Measurements from ENCODE around the gene IL1RAPL1. TPM values are rescaled to one million over a fixed set of nuclear protein-coding genes. Genes with fewer than 3 reads are reported as not detected.
"Not testable (repeated sequence)": the region's sequence is repeated elsewhere in the genome, so short reads cannot be mapped to it uniquely, and the experiment has no call there.

Gene IL1RAPL1
- total RNA-seq, 4 donors from 2014 or later = 0.16 to 0.46 TPM; not detected in 2

GRCh38 chrX:29299684-29300083 lies 712.4 kb downstream of the IL1RAPL1 start:
- no peak for DNase-seq
- Histone ChIP-seq H3K4me1 (no peaks in the 10 kb centered on the region), H3K36me3 (no peaks in the 10 kb centered on the region), H3K27ac (no peak overlapping the region), H3K9me3 (no peaks in the 10 kb centered on the region), H3K27me3 (no peaks in the 10 kb centered on the region), H3K4me3 (no peak overlapping the region)
- TF ChIP-seq POLR2A (IDR thresholded peaks at IDR 0.05) (no peak), CTCF (IDR thresholded peaks at IDR 0.05 in 4 of 5, conservative IDR thresholded peaks at IDR 0.05 in 1 of 5) (no peak)
- ATAC-seq = no peak
- intact Hi-C loops (cut with DNase I; ENCODE audit: low total_unique reads) (no loop called here), in situ Hi-C loops (cut with MboI; ENCODE audit: low sequenced_read_pairs in 4 of 4) (no loop called here)

GRCh38 chrX:29308726-29309125 lies 721.5 kb downstream of the IL1RAPL1 start:
- Histone ChIP-seq H3K36me3 (no peaks in the 10 kb centered on the region), H3K27ac (no peak overlapping the region), H3K27me3 (no peaks in the 10 kb centered on the region), H3K4me1 (no peaks in the 10 kb centered on the region), H3K9me3 (no peaks in the 10 kb centered on the region), H3K4me3 (no peak overlapping the region)
- ATAC-seq (no peak), DNase-seq (no peak)
- intact Hi-C loops (cut with DNase I; ENCODE audit: low total_unique reads) (no loop called here), in situ Hi-C loops (cut with MboI; ENCODE audit: low sequenced_read_pairs in 4 of 4) (no loop called here)
- TF ChIP-seq CTCF (IDR thresholded peaks at IDR 0.05 in 4 of 5, conservative IDR thresholded peaks at IDR 0.05 in 1 of 5) (no peak), POLR2A (IDR thresholded peaks at IDR 0.05) (no peak)

GRCh38 chrX:29315931-29316330 lies 728.7 kb downstream of the IL1RAPL1 start:
- Histone ChIP-seq H3K4me3 (no peak overlapping the region), H3K27ac (no peak overlapping the region), H3K4me1 (no peaks in the 10 kb centered on the region), H3K36me3 (no peaks in the 10 kb centered on the region), H3K27me3 (no peaks in the 10 kb centered on the region), H3K9me3 (no peaks in the 10 kb centered on the region)
- TF ChIP-seq POLR2A (IDR thresholded peaks at IDR 0.05) (no peak), CTCF (IDR thresholded peaks at IDR 0.05 in 4 of 5, conservative IDR thresholded peaks at IDR 0.05 in 1 of 5) (no peak)
- ATAC-seq = no peak
- in situ Hi-C loops (cut with MboI; ENCODE audit: low sequenced_read_pairs in 4 of 4) = no loop called here
- intact Hi-C loops (cut with DNase I; ENCODE audit: low total_unique reads) = no loop called here
- no peak for DNase-seq

DNA sequence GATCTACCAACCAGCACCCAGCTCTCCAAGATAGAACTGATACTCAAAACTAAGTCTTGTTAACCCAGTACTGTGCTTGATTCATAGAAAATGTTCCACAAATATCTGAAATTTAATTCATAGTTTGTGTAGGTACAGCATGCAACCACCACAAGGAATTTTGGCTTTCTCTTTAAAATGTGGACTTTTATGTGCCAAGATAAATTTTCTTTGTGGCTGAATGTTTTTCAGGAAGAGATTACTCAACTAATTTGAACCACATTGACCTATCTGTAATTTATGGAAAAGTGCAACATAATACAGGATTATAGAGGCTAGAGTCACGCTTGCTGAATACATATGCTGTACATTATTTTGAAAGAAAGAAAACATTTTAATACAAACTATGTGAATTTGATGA lies 730.8 kb downstream of the IL1RAPL1 start:
- Histone ChIP-seq H3K4me3 (no peak overlapping the region), H3K9me3 (no peaks in the 10 kb centered on the region), H3K36me3 (no peaks in the 10 kb centered on the region), H3K27ac (no peak overlapping the region), H3K27me3 (no peaks in the 10 kb centered on the region), H3K4me1 (no peaks in the 10 kb centered on the region)
- in situ Hi-C loops (cut with MboI; ENCODE audit: low sequenced_read_pairs in 4 of 4) = no loop called here
- ATAC-seq (no peak), DNase-seq (no peak)
- intact Hi-C loops (cut with DNase I; ENCODE audit: low total_unique reads) = no loop called here
- no peak for TF ChIP-seq POLR2A (IDR thresholded peaks at IDR 0.05)
- no peak for TF ChIP-seq CTCF (IDR thresholded peaks at IDR 0.05 in 4 of 5, conservative IDR thresholded peaks at IDR 0.05 in 1 of 5)

DNA sequence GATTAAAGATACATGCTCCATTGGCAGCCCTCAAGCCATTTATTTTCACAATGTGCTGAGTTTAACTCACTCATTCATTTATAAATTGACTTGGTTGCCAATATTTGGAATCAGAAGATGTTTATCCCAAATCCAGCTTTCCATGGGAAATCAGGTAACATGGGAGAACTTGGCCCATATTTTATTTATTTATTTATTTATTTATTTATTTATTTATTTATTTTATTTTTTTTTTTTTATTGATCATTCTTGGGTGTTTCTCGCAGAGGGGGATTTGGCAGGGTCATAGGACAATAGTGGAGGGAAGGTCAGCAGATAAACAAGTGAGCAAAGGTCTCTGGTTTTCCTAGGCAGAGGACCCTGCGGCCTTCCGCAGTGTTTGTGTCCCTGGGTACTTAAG lies 745.2 kb downstream of the IL1RAPL1 start:
- DNase-seq; intact Hi-C loops (cut with DNase I; ENCODE audit: low total_unique reads); in situ Hi-C loops (cut with MboI; ENCODE audit: low sequenced_read_pairs in 4 of 4); H3K27me3 ChIP-seq; H3K4me1 ChIP-seq; H3K36me3 ChIP-seq; H3K27ac ChIP-seq; ATAC-seq; H3K4me3 ChIP-seq; H3K9me3 ChIP-seq: not testable (repeated sequence)

DNA sequence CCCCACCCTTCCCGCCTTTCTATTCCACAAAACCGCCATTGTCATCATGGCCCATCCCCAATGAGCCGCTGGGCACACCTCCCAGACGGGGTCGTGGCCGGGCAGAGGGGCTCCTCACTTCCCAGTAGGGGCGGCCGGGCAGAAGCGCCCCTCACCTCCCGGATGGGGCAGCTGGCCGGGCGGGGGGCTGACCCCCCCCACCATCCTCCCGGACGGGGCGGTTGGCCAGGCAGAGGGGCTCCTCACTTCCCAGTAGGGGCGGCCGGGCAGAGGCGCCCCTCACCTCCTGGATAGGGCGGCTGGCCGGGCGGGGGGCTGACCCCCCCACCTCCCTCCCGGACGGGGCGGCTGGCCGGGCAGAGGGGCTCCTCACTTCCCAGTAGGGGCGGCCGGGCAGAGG lies 745.8 kb downstream of the IL1RAPL1 start:
- in situ Hi-C loops (cut with MboI; ENCODE audit: low sequenced_read_pairs in 4 of 4); intact Hi-C loops (cut with DNase I; ENCODE audit: low total_unique reads); DNase-seq; ATAC-seq; H3K27ac ChIP-seq; H3K27me3 ChIP-seq; H3K36me3 ChIP-seq; H3K4me3 ChIP-seq; H3K9me3 ChIP-seq; H3K4me1 ChIP-seq: not testable (repeated sequence)

Measured in gastrocnemius medialis (tissue), 4 donors.